ENCODE data around the gene IL19. TPM values are rescaled to one million over a fixed set of nuclear protein-coding genes. Genes with fewer than 3 reads are reported as not detected.

The IL19 gene
- total and polyA plus RNA-seq, 3 experiments from 2014 or later = not detected

DNA sequence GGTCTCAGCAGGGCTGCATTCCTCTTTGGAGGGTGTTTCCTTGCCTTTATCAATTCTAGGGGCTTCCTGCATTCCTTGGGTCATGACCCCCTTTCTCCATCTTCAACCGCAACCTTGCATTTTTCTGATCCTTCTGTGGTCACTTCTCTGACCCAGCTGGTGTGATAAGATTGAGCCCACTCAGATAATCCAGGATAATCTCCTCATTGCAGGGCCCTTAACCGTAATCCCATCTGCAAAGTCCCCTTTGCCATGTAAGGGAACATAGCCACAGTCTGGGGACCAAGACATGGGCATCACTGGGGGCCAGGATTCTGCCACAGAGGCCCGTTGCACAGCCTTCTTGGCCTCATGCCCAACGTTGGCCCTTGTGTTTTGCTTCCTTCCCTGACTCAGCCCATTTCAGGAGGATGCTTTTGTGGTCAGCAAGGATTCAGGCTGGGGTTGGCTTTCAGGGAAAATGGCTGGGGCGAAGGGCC, 35.0 kb upstream of the IL19 start:
- POLR2A ChIA-PET = interaction anchor here (0.9 to 1.9 kb wide), 8 partner anchors 20 to 190 kb away, joined by 3 to 13 read pairs (median 5); partner anchors contain the start of gene FCMR
- H3K4me3 ChIP-seq (ENCODE audit: low read length) = no peak overlapping the region
- no peak for DNase-seq
- no peaks in the 10 kb centered on the region for H3K9me3 ChIP-seq (ENCODE audit: low read length)
- Mint-ChIP-seq H3K36me3 (peaks cover 4 to 46% (median 7%) of the 10 kb centered on the region in 3 donors), H3K4me1 (peaks cover 65 to 68% (median 66%) of the 10 kb centered on the region in 3 donors), H3K27ac (peak overlapping the region; percentile 86 to 98 (median 92)), H3K27me3 (no peaks in the 10 kb centered on the region), H3K9me3 (no peaks in the 10 kb centered on the region), H3K4me3 (peak overlapping the region in 1 of 7 donors; percentile 79)
- H3K27ac ChIP-seq (ENCODE audit: low read depth, low read length) = no peak overlapping the region
- no peaks in the 10 kb centered on the region for H3K36me3 ChIP-seq (ENCODE audit: insufficient read depth, low read length)
- CTCF ChIA-PET = interaction anchor here (0.8 to 9.8 kb wide), 33 partner anchors 9 to 247 kb away, joined by 3 to 232 read pairs (median 7); partner anchors contain the start of genes DYRK3, IL10 and IL19
- H3K4me1 ChIP-seq (ENCODE audit: insufficient read depth, low read length) = peaks cover 65% of the 10 kb centered on the region
- no peaks in the 10 kb centered on the region for H3K27me3 ChIP-seq (ENCODE audit: insufficient read depth, low read length, poor library complexity, severe bottlenecking)

DNA sequence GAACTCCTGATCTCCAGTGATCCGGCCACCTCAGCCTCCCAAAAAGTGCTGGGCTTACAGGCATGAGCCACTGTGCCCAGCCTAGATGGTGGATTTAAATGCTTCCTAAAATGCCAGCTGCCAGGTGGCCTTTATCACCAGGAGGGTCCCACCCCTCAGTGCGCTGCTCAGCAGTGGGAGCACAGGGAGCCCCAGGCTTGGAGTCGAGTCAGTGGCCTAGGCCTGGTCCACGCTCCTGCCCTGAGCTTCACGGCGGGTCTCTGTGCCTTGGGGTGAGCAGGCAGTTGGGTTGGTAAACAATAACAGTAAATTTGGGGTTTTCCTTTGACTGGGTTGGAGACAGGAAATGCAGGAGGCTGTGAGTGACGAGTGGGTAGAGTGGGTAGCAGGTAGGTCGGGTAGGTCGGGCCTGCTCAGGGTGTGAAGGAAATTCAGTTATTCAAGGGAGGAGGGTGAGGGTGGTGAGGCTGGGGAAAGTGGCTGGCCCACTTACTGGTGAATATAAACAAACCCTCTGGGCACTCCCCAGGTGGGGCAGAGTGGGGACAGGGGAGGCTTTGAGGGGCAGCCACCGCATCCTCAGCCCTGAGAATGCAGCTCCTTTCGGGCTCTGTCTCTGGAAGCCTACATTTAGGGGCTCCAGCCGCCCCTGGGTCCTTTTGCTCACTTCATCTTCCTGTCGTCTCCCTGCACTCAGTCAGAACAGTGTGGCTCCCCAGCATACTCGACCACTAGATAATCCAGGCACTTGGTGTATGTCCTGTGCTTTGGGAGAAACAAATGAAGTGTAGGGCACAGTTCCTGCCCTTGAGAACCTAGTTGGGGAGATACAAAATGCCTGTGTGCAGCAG, 33.5 kb upstream of the IL19 start:
- Histone ChIP-seq H3K27me3 (ENCODE audit: insufficient read depth, low read length, poor library complexity, severe bottlenecking) (no peaks in the 10 kb centered on the region), H3K9me3 (ENCODE audit: low read length) (no peaks in the 10 kb centered on the region), H3K27ac (ENCODE audit: low read depth, low read length) (peak overlapping the region; percentile 71), H3K4me3 (ENCODE audit: low read length) (peak overlapping the region; percentile 23), H3K4me1 (ENCODE audit: insufficient read depth, low read length) (peaks cover 68% of the 10 kb centered on the region), H3K36me3 (ENCODE audit: insufficient read depth, low read length) (no peaks in the 10 kb centered on the region)
- Mint-ChIP-seq H3K9me3 (no peaks in the 10 kb centered on the region), H3K4me3 (peak overlapping the region; percentile 0 to 79 (median 65)), H3K27me3 (no peaks in the 10 kb centered on the region), H3K4me1 (peaks cover 68 to 78% (median 73%) of the 10 kb centered on the region in 3 donors), H3K27ac (peak overlapping the region; percentile 86 to 98 (median 92)), H3K36me3 (peaks cover 4 to 30% (median 7%) of the 10 kb centered on the region in 3 donors)
- ChIA-PET CTCF (interaction anchor here (1.0 to 9.8 kb wide), 11 partner anchors 11 to 245 kb away, joined by 3 to 232 read pairs (median 5); partner anchors contain the start of gene DYRK3), POLR2A (interaction anchor here (0.6 to 1.3 kb wide), 5 partner anchors 8 to 172 kb away, joined by 3 to 6 read pairs (median 4); no protein-coding TSS in a partner anchor)
- DNase-seq = peak; percentile 46 to 87 (median 67)

DNA sequence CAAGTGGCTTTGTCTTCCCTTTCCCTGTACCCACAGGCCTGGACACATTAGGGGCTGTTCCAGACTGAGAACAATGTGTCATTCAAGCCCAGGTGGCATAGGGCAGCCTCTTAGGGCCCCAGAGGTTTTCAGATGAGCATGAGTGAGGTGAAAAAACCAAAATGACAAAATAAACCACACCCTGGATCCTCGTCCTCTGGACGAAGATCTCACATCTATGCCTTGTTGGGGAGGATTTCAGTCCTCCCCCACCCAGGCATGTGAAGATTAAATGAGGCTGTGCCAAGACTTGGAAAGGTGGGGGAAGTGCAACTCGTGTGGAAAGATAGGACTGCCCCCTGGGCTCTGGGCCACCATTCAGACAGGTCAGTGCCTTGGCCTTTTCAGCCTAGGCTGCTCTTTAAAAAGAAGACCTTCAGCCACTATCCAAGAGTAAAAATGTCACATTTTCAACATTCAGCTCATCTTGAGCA, 32.8 kb upstream of the IL19 start:
- ChIA-PET CTCF (interaction anchor here (0.9 to 9.8 kb wide), 5 partner anchors 12 to 196 kb away, joined by 3 to 232 read pairs (median 3); no protein-coding TSS in a partner anchor), POLR2A (interaction anchor here (1.3 kb wide), 1 partner anchor 65 kb away, joined by 6 read pairs; no protein-coding TSS in a partner anchor)
- Mint-ChIP-seq H3K27ac (peak overlapping the region; percentile 86 to 98 (median 92)), H3K4me1 (peaks cover 69 to 85% (median 77%) of the 10 kb centered on the region in 3 donors), H3K4me3 (peak overlapping the region; percentile 0 to 79 (median 65)), H3K36me3 (peaks cover 4 to 24% (median 4%) of the 10 kb centered on the region in 3 donors), H3K27me3 (no peaks in the 10 kb centered on the region), H3K9me3 (no peaks in the 10 kb centered on the region)
- Histone ChIP-seq H3K36me3 (ENCODE audit: insufficient read depth, low read length) (no peaks in the 10 kb centered on the region), H3K27me3 (ENCODE audit: insufficient read depth, low read length, poor library complexity, severe bottlenecking) (no peaks in the 10 kb centered on the region), H3K27ac (ENCODE audit: low read depth, low read length) (peak overlapping the region; percentile 71), H3K4me1 (ENCODE audit: insufficient read depth, low read length) (peaks cover 68% of the 10 kb centered on the region), H3K9me3 (ENCODE audit: low read length) (no peaks in the 10 kb centered on the region), H3K4me3 (ENCODE audit: low read length) (peak overlapping the region; percentile 23)
- DNase-seq = peak in 1 of 5 donors; percentile 35

DNA sequence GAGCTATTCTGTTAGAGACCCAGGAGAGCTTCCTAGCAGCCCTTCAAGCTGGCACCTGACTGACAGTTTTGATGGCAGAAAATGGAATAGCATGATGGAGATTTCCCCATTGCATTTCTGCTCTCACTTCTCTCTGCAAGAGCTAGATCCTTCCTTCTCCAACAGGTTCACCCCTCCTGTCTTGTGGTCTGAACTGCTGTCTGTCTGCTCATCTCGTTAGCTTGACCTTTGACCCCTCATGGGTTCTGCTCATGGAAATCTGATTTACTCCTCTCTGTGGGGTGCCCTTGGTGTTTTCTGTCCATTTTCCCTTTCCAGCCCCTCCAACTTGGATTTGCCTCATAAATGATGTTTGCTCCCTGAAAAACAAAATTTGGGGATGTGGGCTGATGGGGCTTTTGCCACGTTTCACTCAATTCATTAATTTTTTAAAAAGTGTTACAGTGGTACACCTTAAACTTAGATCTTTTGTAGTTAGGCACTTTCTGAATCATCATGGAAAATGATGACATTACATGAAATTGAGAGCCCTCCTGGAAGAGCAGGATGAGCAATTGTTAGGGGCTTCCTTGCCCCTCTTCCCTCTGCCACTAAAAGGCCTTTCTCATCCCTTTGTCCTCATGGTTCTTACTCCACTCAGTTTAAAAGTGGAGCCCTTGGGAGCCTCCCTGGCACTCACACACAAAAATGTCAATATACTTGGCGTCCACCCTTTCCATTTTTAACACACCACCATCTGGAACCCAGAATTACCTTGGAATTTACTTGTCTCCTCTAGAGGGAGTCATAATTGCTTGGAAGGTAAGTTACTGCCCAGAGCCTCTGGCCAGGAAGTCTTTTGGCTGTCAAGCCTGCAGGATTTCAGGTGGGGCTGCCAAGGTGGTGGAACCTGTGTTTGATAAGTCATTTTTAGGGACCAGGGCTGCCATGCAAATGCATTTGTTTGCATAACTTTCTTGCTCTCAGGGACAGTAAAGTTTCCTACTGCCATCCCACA, 31.9 kb upstream of the IL19 start:
- no peaks in the 10 kb centered on the region for H3K36me3 ChIP-seq (ENCODE audit: insufficient read depth, low read length)
- POLR2A ChIA-PET = no interaction called here
- CTCF ChIA-PET = interaction anchor here (0.9 to 9.8 kb wide), 9 partner anchors 10 to 244 kb away, joined by 3 to 232 read pairs (median 4); no protein-coding TSS in a partner anchor
- Mint-ChIP-seq H3K36me3 (peaks cover 0 to 16% (median 0%) of the 10 kb centered on the region in 3 donors), H3K9me3 (no peaks in the 10 kb centered on the region), H3K4me1 (peaks cover 76 to 93% (median 84%) of the 10 kb centered on the region in 3 donors), H3K4me3 (peak overlapping the region in 6 of 7 donors; percentile 17 to 79 (median 70)), H3K27me3 (no peaks in the 10 kb centered on the region), H3K27ac (peak overlapping the region; percentile 89 to 98 (median 92))
- no peaks in the 10 kb centered on the region for H3K27me3 ChIP-seq (ENCODE audit: insufficient read depth, low read length, poor library complexity, severe bottlenecking)
- no peak overlapping the region for H3K27ac ChIP-seq (ENCODE audit: low read depth, low read length)
- H3K9me3 ChIP-seq (ENCODE audit: low read length) = no peaks in the 10 kb centered on the region
- H3K4me3 ChIP-seq (ENCODE audit: low read length) = peak overlapping the region; percentile 23
- peaks cover 72% of the 10 kb centered on the region for H3K4me1 ChIP-seq (ENCODE audit: insufficient read depth, low read length)
- no peak for DNase-seq

DNA sequence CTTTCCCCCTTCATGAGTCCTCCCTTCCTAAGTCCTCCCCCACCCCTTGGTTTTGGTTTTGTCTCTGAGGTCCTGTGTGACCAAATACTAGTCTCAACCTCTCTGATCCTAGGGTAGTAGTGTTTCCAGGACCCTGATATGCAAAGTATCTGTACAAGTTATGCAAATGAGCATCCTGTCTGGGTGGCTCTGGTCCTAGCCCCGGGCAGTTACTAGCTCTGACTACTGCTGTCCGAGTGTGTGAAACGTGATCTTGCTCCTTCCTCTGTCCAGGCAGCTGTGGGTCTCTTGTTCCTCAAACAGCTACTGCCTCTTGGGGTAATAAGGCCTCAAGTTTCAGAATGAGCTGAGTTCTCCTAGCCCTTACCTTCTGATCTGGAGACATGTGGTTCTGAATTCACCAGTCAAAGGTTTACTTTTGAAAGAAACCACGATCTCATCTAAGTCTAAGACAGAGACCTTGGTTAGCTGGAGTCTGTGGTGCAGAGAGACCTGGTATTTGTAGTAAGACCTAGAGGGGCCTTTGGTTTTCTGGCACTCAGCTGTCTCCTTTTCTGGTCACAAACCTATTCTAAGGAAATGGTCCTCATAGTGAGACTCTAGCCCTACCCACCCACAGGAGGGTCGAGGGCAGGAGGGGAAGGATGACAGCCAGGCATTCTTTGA, 31.0 kb upstream of the IL19 start:
- peaks cover 74 to 92% (median 87%) of the 10 kb centered on the region in 3 donors for H3K4me1 Mint-ChIP-seq
- ChIA-PET CTCF (interaction anchor here (0.8 to 2.1 kb wide), 11 partner anchors 9 to 243 kb away, joined by 3 to 8 read pairs (median 4); no protein-coding TSS in a partner anchor), POLR2A (interaction anchor here (0.6 to 1.2 kb wide), 2 partner anchors 169 to 182 kb away, joined by 3 to 4 read pairs; no protein-coding TSS in a partner anchor)
- Histone ChIP-seq H3K4me3 (ENCODE audit: low read length) (no peak overlapping the region), H3K27me3 (ENCODE audit: insufficient read depth, low read length, poor library complexity, severe bottlenecking) (no peaks in the 10 kb centered on the region), H3K27ac (ENCODE audit: low read depth, low read length) (no peak overlapping the region), H3K36me3 (ENCODE audit: insufficient read depth, low read length) (no peaks in the 10 kb centered on the region), H3K4me1 (ENCODE audit: insufficient read depth, low read length) (peaks cover 72% of the 10 kb centered on the region), H3K9me3 (ENCODE audit: low read length) (no peaks in the 10 kb centered on the region)
- H3K27ac Mint-ChIP-seq = peak overlapping the region; percentile 73 to 98 (median 92)
- H3K27me3 Mint-ChIP-seq = no peaks in the 10 kb centered on the region
- DNase-seq = peak in 1 of 5 donors; percentile 59
- H3K36me3 Mint-ChIP-seq = peaks cover 0 to 8% (median 0%) of the 10 kb centered on the region in 3 donors
- peak overlapping the region; percentile 14 to 79 (median 71) for H3K4me3 Mint-ChIP-seq
- no peaks in the 10 kb centered on the region for H3K9me3 Mint-ChIP-seq

DNA sequence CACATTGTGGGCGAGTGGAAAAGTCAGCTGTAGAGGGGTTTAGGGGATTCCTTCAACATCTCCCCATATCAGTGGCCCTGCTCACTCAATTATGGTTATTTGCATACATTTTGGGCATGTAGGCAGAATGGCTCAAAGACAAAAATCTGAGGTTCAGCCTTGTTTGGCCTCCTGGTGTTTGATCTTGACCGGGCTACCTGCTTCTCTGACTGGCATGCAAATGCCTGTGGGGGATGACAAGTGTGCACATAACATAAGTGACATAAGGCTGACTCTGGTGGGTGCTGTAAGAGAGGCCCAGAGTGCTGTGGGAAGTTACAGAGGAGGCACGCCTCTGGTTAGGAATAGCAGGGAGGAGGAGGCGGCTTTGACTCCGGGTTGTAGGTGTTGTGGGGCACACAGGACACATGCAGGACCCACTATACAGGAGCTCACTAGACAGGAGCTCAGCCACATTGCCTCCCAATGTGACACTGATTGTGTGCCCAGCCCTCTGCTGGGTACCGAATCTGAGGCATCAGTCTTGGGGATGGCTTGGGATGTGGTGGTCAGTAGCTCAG, 29.4 kb upstream of the IL19 start:
- Mint-ChIP-seq H3K36me3 (no peaks in the 10 kb centered on the region), H3K9me3 (no peaks in the 10 kb centered on the region), H3K4me1 (peaks cover 64 to 92% (median 79%) of the 10 kb centered on the region in 3 donors), H3K27ac (peak overlapping the region in 4 of 8 donors; percentile 30 to 79 (median 60)), H3K4me3 (no peak overlapping the region), H3K27me3 (no peaks in the 10 kb centered on the region)
- H3K4me3 ChIP-seq (ENCODE audit: low read length) = no peak overlapping the region
- H3K9me3 ChIP-seq (ENCODE audit: low read length) = no peaks in the 10 kb centered on the region
- CTCF ChIA-PET = interaction anchor here (1.3 to 2.1 kb wide), 5 partner anchors 15 to 66 kb away, joined by 3 to 7 read pairs (median 4); no protein-coding TSS in a partner anchor
- H3K36me3 ChIP-seq (ENCODE audit: insufficient read depth, low read length) = no peaks in the 10 kb centered on the region
- POLR2A ChIA-PET = interaction anchor here (0.5 kb wide), 1 partner anchor 76 kb away, joined by 3 read pairs; no protein-coding TSS in a partner anchor
- no peak overlapping the region for H3K27ac ChIP-seq (ENCODE audit: low read depth, low read length)
- H3K27me3 ChIP-seq (ENCODE audit: insufficient read depth, low read length, poor library complexity, severe bottlenecking) = no peaks in the 10 kb centered on the region
- peaks cover 63% of the 10 kb centered on the region for H3K4me1 ChIP-seq (ENCODE audit: insufficient read depth, low read length)
- DNase-seq = no peak

All from CD8-positive, alpha-beta memory T cell (primary cell).